Measurements from ENCODE around the gene TIMP3.

Gene TIMP3

GRCh38 chr22:32882360-32882755, 80.9 kb downstream of the TIMP3 start:
- no peak for DNase-seq (ENCODE audit: low read depth in 2 of 2)

- no peak for DNase-seq (ENCODE audit: low read depth in 2 of 2)
These were observed 81.4 kb downstream of the TIMP3 start for GRCh38 chr22:32882774-32883530.

GRCh38 chr22:32887324-32887980, 85.9 kb downstream of the TIMP3 start:
- DNase-seq (ENCODE audit: low read depth in 2 of 2): no peak

GRCh38 chr22:32888976-32889375, 87.5 kb downstream of the TIMP3 start:
- DNase-seq (ENCODE audit: low read depth in 2 of 2): no peak

GRCh38 chr22:32896891-32897290, 95.4 kb downstream of the TIMP3 start:
- DNase-seq (ENCODE audit: low read depth in 2 of 2): no peak

GRCh38 chr22:32897400-32897799, 95.9 kb downstream of the TIMP3 start:
- DNase-seq (ENCODE audit: low read depth in 2 of 2): no peak

- DNase-seq (ENCODE audit: low read depth in 2 of 2): no peak
These were observed 99.6 kb downstream of the TIMP3 start for GRCh38 chr22:32900886-32901635.

- DNase-seq (ENCODE audit: low read depth in 2 of 2): no peak
These were observed 100.4 kb downstream of the TIMP3 start for GRCh38 chr22:32901925-32902324.

GRCh38 chr22:32903507-32903906, 102.0 kb downstream of the TIMP3 start:
- DNase-seq (ENCODE audit: low read depth in 2 of 2): no peak

GRCh38 chr22:32904044-32904443, 102.5 kb downstream of the TIMP3 start:
- no peak for DNase-seq (ENCODE audit: low read depth in 2 of 2)

GRCh38 chr22:32905400-32905799, 103.9 kb downstream of the TIMP3 start:
- no peak for DNase-seq (ENCODE audit: low read depth in 2 of 2)

- no peak for DNase-seq (ENCODE audit: low read depth in 2 of 2)
These were observed 108.3 kb downstream of the TIMP3 start for GRCh38 chr22:32909581-32910428.

GRCh38 chr22:32910429-32910772, 108.9 kb downstream of the TIMP3 start:
- DNase-seq (ENCODE audit: low read depth in 2 of 2): no peak

GRCh38 chr22:32911503-32911902, 110.0 kb downstream of the TIMP3 start:
- DNase-seq (ENCODE audit: low read depth in 2 of 2): no peak
